Activated CD8-positive, alpha-beta memory T cell treated with anti-CD3 and anti-CD28 coated beads, Interleukin-2, amount 50 U/mL, for 24 hours (primary cell): ENCODE results near the gene CA5A.
"Not testable (repeated sequence)": the region's sequence is repeated elsewhere in the genome, so short reads cannot be mapped to it uniquely, and the experiment has no call there.

Source experiments
- DNase-seq: peaks from one replicate; pipeline ENCODE4 v3.0.0-alpha.2; 2020; ENCODE audit errors: extremely low read depth

Gene CA5A

GRCh38 chr16:87948119-87948545, 11.8 kb upstream of the CA5A start:
- DNase-seq: no peak

GRCh38 chr16:87947356-87948118, 11.2 kb upstream of the CA5A start:
- no peak for DNase-seq

GRCh38 chr16:87946596-87947347, 10.4 kb upstream of the CA5A start:
- no peak for DNase-seq

GRCh38 chr16:87945351-87946042, 9.2 kb upstream of the CA5A start:
- no peak for DNase-seq

- DNase-seq: no peak
Measured at GRCh38 chr16:87942680-87943079, 6.4 kb upstream of the CA5A start.

GRCh38 chr16:87939562-87940423, 3.5 kb upstream of the CA5A start:
- no peak for DNase-seq

GRCh38 chr16:87938412-87938949, 2.2 kb upstream of the CA5A start:
- no peak for DNase-seq

- DNase-seq: not testable (repeated sequence)
Measured at GRCh38 chr16:87937231-87937542, 858 bp upstream of the CA5A start.

GRCh38 chr16:87936016-87936374, 334 bp downstream of the CA5A start:
- not testable (repeated sequence) for DNase-seq

- DNase-seq: not testable (repeated sequence)
Measured at GRCh38 chr16:87934752-87935425, 1.4 kb downstream of the CA5A start.

GRCh38 chr16:87933140-87933495, 3.2 kb downstream of the CA5A start:
- DNase-seq: no peak

- DNase-seq: not testable (repeated sequence)
Measured at GRCh38 chr16:87932475-87933139, 3.7 kb downstream of the CA5A start.

- DNase-seq: no peak
Measured at GRCh38 chr16:87931504-87931903, 4.8 kb downstream of the CA5A start.

GRCh38 chr16:87930456-87930855, 5.9 kb downstream of the CA5A start:
- no peak for DNase-seq

- no peak for DNase-seq
Measured at GRCh38 chr16:87929986-87930385, 6.3 kb downstream of the CA5A start.

GRCh38 chr16:87927195-87927562, 9.2 kb downstream of the CA5A start:
- no peak for DNase-seq

- DNase-seq: no peak
Measured at GRCh38 chr16:87926246-87927194, 9.8 kb downstream of the CA5A start.

GRCh38 chr16:87924811-87925670, 11.3 kb downstream of the CA5A start:
- DNase-seq: no peak
